ENCODE data around the gene PPT1.

Gene PPT1

GRCh38 chr1:40102038-40102437 lies 5.0 kb upstream of the PPT1 start:
- Histone ChIP-seq H3K9me3 (ENCODE audit: insufficient read depth, low read length, severe bottlenecking) (peaks cover 2% of the 10 kb centered on the region), H3K36me3 (ENCODE audit: insufficient read depth, low read length) (no peaks in the 10 kb centered on the region), H3K27ac (ENCODE audit: low read length) (no peak overlapping the region), H4K20me1 (ENCODE audit: insufficient read depth, low read length) (no peaks in the 10 kb centered on the region), H3K4me3 (ENCODE audit: low read depth in 1 of 2, low read length in 2 of 2) (no peak overlapping the region), H3K4me1 (ENCODE audit: insufficient read depth, low read length) (peaks cover 8% of the 10 kb centered on the region), H3K27me3 (ENCODE audit: insufficient read depth, low read length, poor library complexity) (no peaks in the 10 kb centered on the region), H2AFZ (ENCODE audit: low read depth, low read length) (no peak overlapping the region), H3K4me2 (ENCODE audit: insufficient read depth, low read length) (no peak overlapping the region), H3K79me2 (ENCODE audit: insufficient read depth, low read length) (no peaks in the 10 kb centered on the region), H3K9ac (ENCODE audit: low read depth, low read length) (no peak overlapping the region)
- DNase-seq, result no peak
- no peak for ATAC-seq (ENCODE audit: insufficient read depth, low read depth)
- no peak for TF ChIP-seq CTCF (IDR thresholded peaks at IDR 0.05; ENCODE audit: borderline replicate concordance, extremely low read depth, low read length, poor library complexity, severe bottlenecking)
- no peak for TF ChIP-seq EZH2 (IDR thresholded peaks at IDR 0.05; ENCODE audit: borderline replicate concordance, low read depth, low read length, severe bottlenecking)

- no peaks in the 10 kb centered on the region for H3K27me3 ChIP-seq (ENCODE audit: insufficient read depth, low read length, poor library complexity)
- TF ChIP-seq EZH2 (IDR thresholded peaks at IDR 0.05; ENCODE audit: borderline replicate concordance, low read depth, low read length, severe bottlenecking), result no peak
- TF ChIP-seq CTCF (IDR thresholded peaks at IDR 0.05; ENCODE audit: borderline replicate concordance, extremely low read depth, low read length, poor library complexity, severe bottlenecking), result no peak
- no peaks in the 10 kb centered on the region for H4K20me1 ChIP-seq (ENCODE audit: insufficient read depth, low read length)
- H3K79me2 ChIP-seq (ENCODE audit: insufficient read depth, low read length), result peaks cover 34% of the 10 kb centered on the region
- H3K4me1 ChIP-seq (ENCODE audit: insufficient read depth, low read length), result peaks cover 31% of the 10 kb centered on the region
- ATAC-seq (ENCODE audit: insufficient read depth, low read depth), result peak; percentile 32
- H3K9ac ChIP-seq (ENCODE audit: low read depth, low read length), result peak overlapping the region; percentile 60
- peak overlapping the region; percentile 37 to 69 for H3K4me3 ChIP-seq (ENCODE audit: low read depth in 1 of 2, low read length in 2 of 2)
- H3K9me3 ChIP-seq (ENCODE audit: insufficient read depth, low read length, severe bottlenecking), result no peaks in the 10 kb centered on the region
- no peak for DNase-seq
- H2AFZ ChIP-seq (ENCODE audit: low read depth, low read length), result peak overlapping the region; percentile 95
- H3K36me3 ChIP-seq (ENCODE audit: insufficient read depth, low read length), result peaks cover 23% of the 10 kb centered on the region; the same call in 1 of the 2 replicates
- H3K4me2 ChIP-seq (ENCODE audit: insufficient read depth, low read length), result peak overlapping the region; percentile 89
- peak overlapping the region; percentile 56 for H3K27ac ChIP-seq (ENCODE audit: low read length)
Measured at GRCh38 chr1:40096646-40096976, 441 bp downstream of the PPT1 start.

- no peak overlapping the region for H2AFZ ChIP-seq (ENCODE audit: low read depth, low read length)
- no peak overlapping the region for H3K27ac ChIP-seq (ENCODE audit: low read length)
- peaks cover 34% of the 10 kb centered on the region for H3K79me2 ChIP-seq (ENCODE audit: insufficient read depth, low read length)
- DNase-seq, result no peak
- H3K36me3 ChIP-seq (ENCODE audit: insufficient read depth, low read length), result peaks cover 29% of the 10 kb centered on the region; the same call in 1 of the 2 replicates
- H3K9me3 ChIP-seq (ENCODE audit: insufficient read depth, low read length, severe bottlenecking), result no peaks in the 10 kb centered on the region
- H3K27me3 ChIP-seq (ENCODE audit: insufficient read depth, low read length, poor library complexity), result no peaks in the 10 kb centered on the region
- ATAC-seq (ENCODE audit: insufficient read depth, low read depth), result no peak
- no peak overlapping the region for H3K9ac ChIP-seq (ENCODE audit: low read depth, low read length)
- H4K20me1 ChIP-seq (ENCODE audit: insufficient read depth, low read length), result no peaks in the 10 kb centered on the region
- peak overlapping the region in 1 of 2 experiments; percentile 69; a peak in 1 of 4 replicates for H3K4me3 ChIP-seq (ENCODE audit: low read depth in 1 of 2, low read length in 2 of 2)
- no peak for TF ChIP-seq CTCF (IDR thresholded peaks at IDR 0.05; ENCODE audit: borderline replicate concordance, extremely low read depth, low read length, poor library complexity, severe bottlenecking)
- TF ChIP-seq EZH2 (IDR thresholded peaks at IDR 0.05; ENCODE audit: borderline replicate concordance, low read depth, low read length, severe bottlenecking), result no peak
- peak overlapping the region; percentile 89; the same call in 1 of the 2 replicates for H3K4me2 ChIP-seq (ENCODE audit: insufficient read depth, low read length)
- H3K4me1 ChIP-seq (ENCODE audit: insufficient read depth, low read length), result peaks cover 31% of the 10 kb centered on the region
Measured at GRCh38 chr1:40095806-40096205, 1.2 kb downstream of the PPT1 start.
